ENCODE data around the gene GRAMD1B.
A peak's percentile ranks its signal among the peaks of the same experiment; 100 is the strongest.

The GRAMD1B gene

DNA sequence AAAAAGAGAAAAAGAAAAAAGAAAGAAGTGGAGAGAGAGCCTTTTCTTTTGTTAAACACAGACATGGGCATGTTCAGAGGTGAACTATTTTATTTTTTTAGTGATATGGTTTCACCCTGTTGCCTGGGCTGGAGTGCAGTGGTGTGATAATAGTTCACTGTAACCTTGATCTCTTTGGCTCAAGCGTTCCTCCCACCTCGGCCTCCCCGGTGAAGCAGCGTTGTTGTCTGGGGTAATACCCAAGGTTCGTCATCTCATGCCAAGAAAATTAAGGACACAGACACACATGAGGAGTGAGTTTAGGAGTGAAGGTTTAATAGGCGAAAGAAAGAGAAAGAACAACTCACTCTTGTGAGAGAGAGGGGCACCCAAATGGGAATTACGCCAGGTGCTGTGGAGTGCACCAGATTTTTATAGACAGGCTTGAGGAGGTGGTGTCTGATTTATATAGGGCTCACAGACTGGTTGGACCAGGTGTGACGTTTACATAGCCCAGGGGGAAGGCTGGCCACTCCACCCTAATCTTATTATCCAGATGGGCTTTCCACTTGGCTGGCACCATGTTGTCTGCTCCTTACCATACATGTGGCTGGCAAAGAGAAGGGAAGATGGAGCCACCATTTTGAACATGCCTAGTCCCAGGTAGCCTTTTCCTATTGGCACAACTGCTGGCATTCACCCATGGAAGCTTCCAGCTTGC lies 42.3 kb downstream of the GRAMD1B start:
- Histone ChIP-seq H3K27me3 (ENCODE audit: control insufficient read depth in 5 of 5, insufficient read depth in 4 of 5, low read length in 5 of 5) (peaks cover 0 to 6% (median 0%) of the 10 kb centered on the region in 5 donors), H3K9me3 (ENCODE audit: control insufficient read depth in 5 of 5, low read length in 5 of 5) (no peaks in the 10 kb centered on the region), H3K9ac (ENCODE audit: low read length in 5 of 5) (no peak overlapping the region), H3K4me1 (ENCODE audit: control insufficient read depth in 5 of 5, insufficient read depth in 5 of 5, low read length in 5 of 5) (peaks cover 0 to 19% (median 12%) of the 10 kb centered on the region in 5 donors), H3K27ac (ENCODE audit: low read depth, low read length) (no peak overlapping the region), H3K4me3 (ENCODE audit: low read depth in 1 of 5, low read length in 5 of 5) (no peak overlapping the region), H3K36me3 (ENCODE audit: control insufficient read depth in 5 of 5, insufficient read depth in 5 of 5, low read length in 5 of 5) (no peaks in the 10 kb centered on the region)

DNA sequence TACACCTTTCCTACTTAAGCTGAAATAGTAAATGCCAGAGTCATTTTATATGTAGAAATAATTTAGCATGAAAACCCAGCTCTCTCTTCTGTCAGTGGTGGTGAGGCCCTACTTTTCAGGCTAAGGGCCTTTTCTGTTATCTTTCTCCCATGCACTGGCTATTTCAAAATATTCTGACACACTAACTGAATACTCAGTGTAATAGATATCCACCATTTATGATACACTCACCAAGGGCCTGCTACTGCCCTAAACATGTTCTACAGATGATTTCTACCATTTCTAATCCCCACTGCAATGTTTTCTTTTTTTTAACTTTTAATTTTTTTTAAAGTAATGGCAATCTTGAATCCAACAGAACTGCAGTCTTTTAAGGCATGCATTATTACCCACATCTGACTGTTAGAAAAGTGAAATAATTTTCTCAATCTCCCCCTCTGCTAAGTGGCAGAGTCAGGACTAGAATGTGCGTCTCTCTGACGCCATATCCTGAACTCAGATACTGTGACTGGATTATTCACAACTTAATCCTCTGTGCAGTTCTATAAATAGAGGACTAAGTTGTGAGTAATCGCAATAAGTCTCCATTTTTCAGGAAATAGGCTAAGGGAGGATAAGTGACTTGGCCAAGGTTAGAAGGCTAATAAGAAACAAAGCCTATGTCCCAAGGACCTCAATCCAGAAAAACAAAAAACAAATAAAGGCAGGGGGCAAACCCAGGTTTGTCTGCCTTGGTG lies 44.0 kb downstream of the GRAMD1B start:
- Histone ChIP-seq H3K9ac (ENCODE audit: low read length in 5 of 5) (no peak overlapping the region), H3K4me3 (ENCODE audit: low read depth in 1 of 5, low read length in 5 of 5) (no peak overlapping the region), H3K36me3 (ENCODE audit: control insufficient read depth in 5 of 5, insufficient read depth in 5 of 5, low read length in 5 of 5) (no peaks in the 10 kb centered on the region), H3K27ac (ENCODE audit: low read depth, low read length) (no peak overlapping the region), H3K27me3 (ENCODE audit: control insufficient read depth in 5 of 5, insufficient read depth in 4 of 5, low read length in 5 of 5) (peaks cover 0 to 7% (median 0%) of the 10 kb centered on the region in 5 donors), H3K9me3 (ENCODE audit: control insufficient read depth in 5 of 5, low read length in 5 of 5) (no peaks in the 10 kb centered on the region), H3K4me1 (ENCODE audit: control insufficient read depth in 5 of 5, insufficient read depth in 5 of 5, low read length in 5 of 5) (peaks cover 0 to 16% (median 13%) of the 10 kb centered on the region in 5 donors)

DNA sequence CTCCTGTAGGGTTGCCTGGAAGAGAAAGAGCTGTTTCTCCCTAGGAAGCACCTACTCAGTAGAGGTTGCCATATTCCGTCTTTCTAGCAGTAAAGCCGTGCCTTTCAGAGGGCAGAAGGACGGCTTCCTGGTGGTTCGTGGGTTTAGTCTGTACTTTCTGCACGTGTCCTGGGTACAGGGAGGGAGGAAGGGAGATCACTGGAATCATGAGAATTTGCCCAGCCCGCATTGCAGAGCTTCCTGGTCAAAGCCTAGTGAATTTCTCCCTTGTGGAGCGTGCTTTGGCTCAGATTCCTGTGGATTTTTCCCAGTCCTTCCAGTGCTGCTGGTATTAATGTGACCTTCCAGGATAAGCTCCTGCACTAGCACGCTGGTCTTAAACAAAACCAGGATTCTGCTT lies 44.9 kb downstream of the GRAMD1B start:
- Histone ChIP-seq H3K4me3 (ENCODE audit: low read depth in 1 of 5, low read length in 5 of 5) (peak overlapping the region in 2 of 5 donors; percentile 14 to 32), H3K9me3 (ENCODE audit: control insufficient read depth in 5 of 5, low read length in 5 of 5) (no peaks in the 10 kb centered on the region), H3K9ac (ENCODE audit: low read length in 5 of 5) (no peak overlapping the region), H3K4me1 (ENCODE audit: control insufficient read depth in 5 of 5, insufficient read depth in 5 of 5, low read length in 5 of 5) (peaks cover 0 to 14% (median 13%) of the 10 kb centered on the region in 5 donors), H3K36me3 (ENCODE audit: control insufficient read depth in 5 of 5, insufficient read depth in 5 of 5, low read length in 5 of 5) (no peaks in the 10 kb centered on the region), H3K27me3 (ENCODE audit: control insufficient read depth in 5 of 5, insufficient read depth in 4 of 5, low read length in 5 of 5) (peaks cover 0 to 8% (median 0%) of the 10 kb centered on the region in 5 donors), H3K27ac (ENCODE audit: low read depth, low read length) (no peak overlapping the region)

DNA sequence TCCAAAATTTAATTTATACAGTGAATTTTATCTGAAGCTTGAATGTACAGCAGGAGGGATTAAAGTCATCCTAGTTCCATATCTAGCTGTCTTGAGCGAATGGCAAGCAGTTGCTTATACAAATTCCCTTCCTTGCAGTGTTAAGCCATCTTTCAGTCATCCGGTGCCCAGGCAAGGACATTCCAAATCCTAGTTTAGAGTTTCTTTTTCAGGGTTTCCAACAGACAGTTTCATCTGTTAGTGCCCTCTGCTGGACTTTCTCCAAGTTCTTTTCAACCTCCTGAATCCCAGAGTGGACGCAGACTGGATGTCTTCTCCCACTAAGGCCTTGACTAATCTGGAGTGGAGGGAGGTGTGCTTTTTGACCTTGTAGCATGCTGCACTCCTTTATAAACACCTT lies 45.4 kb downstream of the GRAMD1B start:
- H3K9me3 ChIP-seq (ENCODE audit: control insufficient read depth in 5 of 5, low read length in 5 of 5), result no peaks in the 10 kb centered on the region
- H3K36me3 ChIP-seq (ENCODE audit: control insufficient read depth in 5 of 5, insufficient read depth in 5 of 5, low read length in 5 of 5), result no peaks in the 10 kb centered on the region
- H3K4me1 ChIP-seq (ENCODE audit: control insufficient read depth in 5 of 5, insufficient read depth in 5 of 5, low read length in 5 of 5), result peaks cover 0 to 14% (median 13%) of the 10 kb centered on the region in 5 donors
- no peak overlapping the region for H3K27ac ChIP-seq (ENCODE audit: low read depth, low read length)
- no peak overlapping the region for H3K4me3 ChIP-seq (ENCODE audit: low read depth in 1 of 5, low read length in 5 of 5)
- H3K27me3 ChIP-seq (ENCODE audit: control insufficient read depth in 5 of 5, insufficient read depth in 4 of 5, low read length in 5 of 5), result peaks cover 0 to 8% (median 0%) of the 10 kb centered on the region in 5 donors
- H3K9ac ChIP-seq (ENCODE audit: low read length in 5 of 5), result no peak overlapping the region

DNA sequence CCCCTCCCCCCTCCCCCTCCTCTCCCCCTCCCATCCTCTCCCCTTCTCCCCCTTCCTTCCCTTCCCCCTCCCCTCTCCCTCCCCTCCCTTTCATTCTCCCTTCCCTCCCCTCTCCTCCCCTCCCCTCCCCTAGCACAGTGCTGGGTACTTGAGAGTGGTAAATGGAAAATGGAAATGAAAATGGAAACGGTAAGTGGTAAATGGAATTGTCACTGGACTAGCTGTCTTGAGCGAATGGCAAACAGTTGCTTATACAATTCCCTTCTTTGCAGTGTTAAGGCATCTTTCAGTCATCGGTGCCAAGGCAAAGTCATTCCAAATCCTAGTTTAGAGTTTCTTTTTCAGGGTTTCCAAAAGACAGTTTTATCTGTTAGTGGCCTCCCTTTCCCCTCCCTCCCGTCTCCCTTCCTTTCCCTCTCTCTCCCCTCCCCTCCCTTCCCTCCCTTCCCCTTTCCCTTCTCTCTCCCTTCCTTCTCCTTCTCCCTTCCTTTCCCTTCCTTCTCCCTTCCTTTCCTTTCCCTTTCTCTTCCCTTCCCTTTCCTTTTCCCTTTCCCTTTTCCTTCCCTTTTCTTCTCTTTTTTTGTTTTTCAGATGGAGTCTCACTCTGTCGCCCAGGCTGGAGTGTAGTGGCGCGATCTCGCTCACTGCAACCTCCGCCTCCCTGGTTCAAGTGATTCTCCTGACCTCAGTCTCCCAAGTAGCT lies 47.3 kb downstream of the GRAMD1B start:
- peaks cover 0 to 10% (median 4%) of the 10 kb centered on the region in 5 donors for H3K27me3 ChIP-seq (ENCODE audit: control insufficient read depth in 5 of 5, insufficient read depth in 4 of 5, low read length in 5 of 5)
- H3K4me3 ChIP-seq (ENCODE audit: low read depth in 1 of 5, low read length in 5 of 5), result no peak overlapping the region
- no peak overlapping the region for H3K9ac ChIP-seq (ENCODE audit: low read length in 5 of 5)
- peaks cover 0 to 5% (median 0%) of the 10 kb centered on the region in 5 donors for H3K36me3 ChIP-seq (ENCODE audit: control insufficient read depth in 5 of 5, insufficient read depth in 5 of 5, low read length in 5 of 5)
- peaks cover 0 to 14% (median 13%) of the 10 kb centered on the region in 5 donors for H3K4me1 ChIP-seq (ENCODE audit: control insufficient read depth in 5 of 5, insufficient read depth in 5 of 5, low read length in 5 of 5)
- no peak overlapping the region for H3K27ac ChIP-seq (ENCODE audit: low read depth, low read length)
- H3K9me3 ChIP-seq (ENCODE audit: control insufficient read depth in 5 of 5, low read length in 5 of 5), result no peaks in the 10 kb centered on the region

DNA sequence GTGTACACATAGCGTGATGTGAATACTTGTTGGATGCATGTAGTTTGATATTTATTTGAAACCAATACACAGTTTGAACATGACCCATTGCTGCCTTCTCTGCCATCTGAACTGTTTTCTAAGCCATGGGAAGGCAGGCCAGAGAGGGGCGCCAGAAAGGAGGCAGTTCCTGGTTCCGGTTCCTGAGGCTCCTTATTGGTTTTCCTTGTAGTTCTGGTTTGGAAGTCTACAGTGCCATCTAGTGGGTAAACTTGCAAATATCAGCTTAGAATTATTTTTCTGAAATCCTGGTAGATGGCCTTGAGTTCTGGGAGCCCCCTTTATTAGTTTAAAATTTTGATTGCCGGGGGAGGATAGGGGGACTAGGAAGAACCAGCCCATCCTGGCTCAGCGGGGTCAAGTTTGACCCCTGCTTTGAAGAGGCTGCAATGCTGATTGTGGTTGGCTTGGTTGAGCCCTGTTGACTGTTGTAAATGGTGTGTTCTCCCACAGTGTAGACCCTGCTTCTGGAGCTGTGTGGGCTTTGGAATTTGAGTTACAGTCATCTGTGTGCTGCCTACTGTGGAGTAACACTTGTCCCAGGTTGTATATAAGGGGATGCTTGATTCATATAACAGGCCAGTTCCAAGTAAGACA lies 48.4 kb downstream of the GRAMD1B start:
- H3K4me3 ChIP-seq (ENCODE audit: low read depth in 1 of 5, low read length in 5 of 5), result peak overlapping the region in 3 of 5 donors; percentile 8 to 44 (median 12)

DNA sequence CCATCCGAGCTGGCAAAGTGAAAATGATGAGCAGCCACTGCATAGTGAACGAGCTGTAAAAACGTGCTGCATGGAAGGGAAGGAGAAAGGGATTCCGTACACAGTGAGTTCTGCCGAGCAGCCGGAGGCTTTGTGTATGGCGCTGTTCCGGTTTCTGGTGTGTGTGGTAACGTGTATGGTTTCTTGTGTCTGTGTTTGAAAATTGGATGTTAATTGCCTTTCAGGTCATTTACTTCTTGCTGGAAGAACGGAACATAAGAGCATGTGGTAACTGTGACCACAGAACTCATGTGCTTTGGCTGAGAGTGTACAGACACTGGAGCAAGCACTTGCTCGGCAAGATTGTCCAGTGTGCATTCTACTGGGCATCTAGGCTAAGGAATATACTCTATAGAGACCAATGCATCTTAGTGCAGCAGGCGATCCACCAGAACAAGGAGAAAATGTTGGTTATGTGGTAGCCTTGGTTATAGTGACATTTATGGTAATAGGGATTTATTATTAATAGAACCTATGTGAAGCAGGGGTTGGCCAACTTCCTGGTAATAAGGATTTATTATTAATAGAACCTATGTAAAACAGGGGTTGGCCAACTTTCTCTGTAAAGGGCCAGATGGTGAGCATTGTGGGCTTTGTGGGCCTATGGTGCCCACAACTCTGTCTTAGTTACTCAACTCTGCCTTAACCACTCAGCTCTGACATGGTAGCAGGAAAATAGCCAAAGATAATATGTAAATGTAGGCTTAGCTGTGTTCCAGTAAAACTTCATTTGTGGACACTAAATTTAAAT lies 49.2 kb downstream of the GRAMD1B start:
- peaks cover 0 to 5% (median 0%) of the 10 kb centered on the region in 5 donors for H3K36me3 ChIP-seq (ENCODE audit: control insufficient read depth in 5 of 5, insufficient read depth in 5 of 5, low read length in 5 of 5)
- peaks cover 0 to 10% (median 4%) of the 10 kb centered on the region in 5 donors for H3K27me3 ChIP-seq (ENCODE audit: control insufficient read depth in 5 of 5, insufficient read depth in 4 of 5, low read length in 5 of 5)
- no peak overlapping the region for H3K4me3 ChIP-seq (ENCODE audit: low read depth in 1 of 5, low read length in 5 of 5)
- H3K9ac ChIP-seq (ENCODE audit: low read length in 5 of 5), result no peak overlapping the region
- peaks cover 0 to 14% (median 13%) of the 10 kb centered on the region in 5 donors for H3K4me1 ChIP-seq (ENCODE audit: control insufficient read depth in 5 of 5, insufficient read depth in 5 of 5, low read length in 5 of 5)
- no peak overlapping the region for H3K27ac ChIP-seq (ENCODE audit: low read depth, low read length)
- no peaks in the 10 kb centered on the region for H3K9me3 ChIP-seq (ENCODE audit: control insufficient read depth in 5 of 5, low read length in 5 of 5)

More for the DNA sequence above, 48.4 kb downstream of the GRAMD1B start:
- no peaks in the 10 kb centered on the region for H3K9me3 ChIP-seq (ENCODE audit: control insufficient read depth in 5 of 5, low read length in 5 of 5)
- H3K27ac ChIP-seq (ENCODE audit: low read depth, low read length), result no peak overlapping the region
- H3K9ac ChIP-seq (ENCODE audit: low read length in 5 of 5), result no peak overlapping the region
- peaks cover 0 to 5% (median 0%) of the 10 kb centered on the region in 5 donors for H3K36me3 ChIP-seq (ENCODE audit: control insufficient read depth in 5 of 5, insufficient read depth in 5 of 5, low read length in 5 of 5)
- peaks cover 0 to 14% (median 13%) of the 10 kb centered on the region in 5 donors for H3K4me1 ChIP-seq (ENCODE audit: control insufficient read depth in 5 of 5, insufficient read depth in 5 of 5, low read length in 5 of 5)
- peaks cover 0 to 10% (median 4%) of the 10 kb centered on the region in 5 donors for H3K27me3 ChIP-seq (ENCODE audit: control insufficient read depth in 5 of 5, insufficient read depth in 4 of 5, low read length in 5 of 5)

DNA sequence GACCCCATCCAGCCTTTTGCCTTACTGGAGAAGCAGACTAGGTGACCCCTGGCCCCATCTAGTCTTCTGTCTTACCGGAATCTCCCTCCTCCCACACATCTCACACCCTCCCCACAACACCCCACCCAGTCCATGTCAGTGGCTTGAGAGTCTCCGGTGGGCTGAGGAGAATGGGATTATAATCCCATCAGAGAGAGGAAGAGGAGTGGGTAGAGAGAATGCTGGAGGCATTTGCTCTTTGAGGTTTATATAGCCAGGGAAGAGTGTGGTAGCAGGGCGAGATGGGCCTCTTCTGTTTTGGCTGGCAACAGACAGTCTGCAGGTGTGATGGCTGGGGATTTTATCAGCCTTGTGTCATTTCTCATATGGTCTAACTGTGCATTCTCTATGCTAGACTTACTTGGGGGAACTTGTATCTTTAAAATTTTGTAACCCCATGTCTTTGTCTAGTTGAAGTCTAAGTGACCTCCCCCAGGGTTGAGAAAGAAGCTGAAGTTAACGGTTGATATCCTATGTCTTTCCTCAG lies 50.3 kb downstream of the GRAMD1B start:
- Histone ChIP-seq H3K9ac (ENCODE audit: low read length in 5 of 5) (no peak overlapping the region), H3K4me1 (ENCODE audit: control insufficient read depth in 5 of 5, insufficient read depth in 5 of 5, low read length in 5 of 5) (peaks cover 0 to 4% (median 3%) of the 10 kb centered on the region in 5 donors)

DNA sequence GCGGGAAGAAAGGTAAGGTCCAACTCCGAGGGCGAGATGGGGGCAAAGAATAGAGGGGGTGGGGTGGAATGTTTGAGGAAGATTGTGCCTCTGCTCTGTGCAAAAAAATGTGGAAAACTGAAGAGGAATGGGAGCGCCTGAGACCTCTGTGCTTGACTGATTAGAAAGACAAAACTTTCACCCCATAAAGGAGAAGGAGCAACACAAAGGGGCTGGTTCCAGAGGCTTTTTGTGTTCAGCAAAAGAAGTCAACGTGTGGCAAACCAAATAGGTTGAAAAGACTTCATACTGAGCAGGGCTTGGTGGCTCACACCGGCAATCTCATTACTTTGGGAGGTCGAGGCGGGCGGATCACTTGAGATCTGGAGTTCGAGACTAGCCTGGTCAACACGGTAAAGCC lies 50.8 kb downstream of the GRAMD1B start:
- peaks cover 0 to 9% (median 4%) of the 10 kb centered on the region in 5 donors for H3K27me3 ChIP-seq (ENCODE audit: control insufficient read depth in 5 of 5, insufficient read depth in 4 of 5, low read length in 5 of 5)
- H3K27ac ChIP-seq (ENCODE audit: low read depth, low read length), result no peak overlapping the region
- H3K36me3 ChIP-seq (ENCODE audit: control insufficient read depth in 5 of 5, insufficient read depth in 5 of 5, low read length in 5 of 5), result peaks cover 0 to 5% (median 0%) of the 10 kb centered on the region in 5 donors
- H3K4me3 ChIP-seq (ENCODE audit: low read depth in 1 of 5, low read length in 5 of 5), result no peak overlapping the region
- no peaks in the 10 kb centered on the region for H3K9me3 ChIP-seq (ENCODE audit: control insufficient read depth in 5 of 5, low read length in 5 of 5)
- no peak overlapping the region for H3K9ac ChIP-seq (ENCODE audit: low read length in 5 of 5)
- H3K4me1 ChIP-seq (ENCODE audit: control insufficient read depth in 5 of 5, insufficient read depth in 5 of 5, low read length in 5 of 5), result peaks cover 0 to 4% (median 0%) of the 10 kb centered on the region in 5 donors

More for the DNA sequence above, 50.3 kb downstream of the GRAMD1B start:
- Histone ChIP-seq H3K9me3 (ENCODE audit: control insufficient read depth in 5 of 5, low read length in 5 of 5) (no peaks in the 10 kb centered on the region), H3K27me3 (ENCODE audit: control insufficient read depth in 5 of 5, insufficient read depth in 4 of 5, low read length in 5 of 5) (peaks cover 0 to 12% (median 4%) of the 10 kb centered on the region in 5 donors), H3K4me3 (ENCODE audit: low read depth in 1 of 5, low read length in 5 of 5) (no peak overlapping the region), H3K27ac (ENCODE audit: low read depth, low read length) (no peak overlapping the region), H3K36me3 (ENCODE audit: control insufficient read depth in 5 of 5, insufficient read depth in 5 of 5, low read length in 5 of 5) (peaks cover 0 to 5% (median 0%) of the 10 kb centered on the region in 5 donors)

Data from subcutaneous abdominal adipose tissue (tissue), 5 donors.